Fibroblast of upper back skin (primary cell): ENCODE results near the gene ZBTB8OS.
A peak's percentile ranks its signal among the peaks of the same experiment; 100 is the strongest.

ENCODE experiments used
- DNase-seq: peaks from one replicate; pipeline ENCODE4 v3.0.0-alpha.2; 2013

The ZBTB8OS gene

DNA sequence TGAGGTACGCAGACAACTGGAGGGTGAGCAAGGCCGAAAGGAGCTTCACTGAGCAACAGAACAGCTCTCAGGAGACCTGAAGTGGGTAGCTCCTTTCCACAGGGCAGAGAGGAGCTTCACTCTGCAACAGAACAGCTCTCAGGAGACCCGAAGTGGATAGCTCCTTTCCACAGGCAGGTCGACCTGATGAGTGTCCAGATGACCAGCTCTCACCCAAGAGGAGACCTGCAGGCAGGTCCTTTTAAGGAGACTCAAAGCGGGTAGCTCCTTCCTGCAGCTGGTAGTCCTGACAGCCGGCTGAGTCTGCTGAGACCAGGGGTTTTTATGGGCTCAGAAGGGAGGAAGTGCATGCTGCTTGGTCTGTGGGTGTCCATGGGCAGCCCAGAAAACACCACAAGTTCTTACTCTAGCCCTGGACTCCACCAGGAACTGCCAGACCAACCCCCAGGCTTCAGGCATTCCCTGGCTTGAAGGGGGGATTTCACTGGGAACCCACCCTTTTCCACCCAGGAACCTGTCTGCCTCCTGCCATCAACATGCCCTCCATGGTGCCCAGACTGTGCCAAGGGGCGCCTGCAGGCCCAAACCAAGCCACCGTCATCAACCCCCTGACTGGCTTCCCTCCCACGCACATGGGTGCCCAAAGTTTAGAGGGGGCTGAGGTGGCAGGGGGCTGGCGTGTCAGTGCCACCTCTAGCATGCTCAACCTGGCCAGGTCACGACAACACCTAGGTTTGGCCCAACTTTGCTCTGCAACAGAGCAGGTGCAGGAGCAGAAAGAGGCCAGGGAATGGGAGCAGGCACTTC lies 43.6 kb downstream of the ZBTB8OS start:
- DNase-seq = no peak

DNA sequence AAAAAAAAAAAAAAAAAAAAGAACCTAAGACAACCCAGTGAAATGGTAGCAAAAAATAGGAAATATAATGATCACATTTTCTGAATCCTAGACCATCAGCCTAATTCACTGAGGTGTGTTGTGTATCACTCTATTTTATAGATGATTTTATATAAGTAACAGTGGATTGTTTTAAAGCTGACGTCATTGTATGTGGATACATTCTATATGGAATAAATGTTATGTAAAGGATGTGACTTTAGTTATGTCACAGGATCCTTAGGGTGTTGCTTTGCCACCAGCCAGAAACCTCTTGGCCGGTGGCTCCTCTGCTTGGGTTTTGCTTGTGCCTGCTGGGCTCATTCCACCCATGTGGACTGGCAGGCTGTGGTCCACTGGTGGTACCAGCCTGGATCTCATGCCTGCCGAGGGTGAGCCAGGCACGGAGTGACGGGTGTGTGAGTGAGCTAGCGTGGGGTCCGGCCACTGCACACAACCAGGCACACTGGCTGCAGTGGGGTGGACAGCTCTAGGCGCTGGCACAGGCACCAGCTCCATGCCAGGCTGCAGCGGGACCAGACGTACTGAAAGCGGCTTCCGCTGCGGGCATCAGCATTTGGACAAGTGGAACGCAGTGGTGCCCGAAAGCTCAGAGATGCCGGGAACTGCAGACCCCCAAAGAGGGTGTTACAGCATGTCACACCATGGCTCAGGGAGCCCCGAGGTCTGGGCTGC lies 44.5 kb downstream of the ZBTB8OS start:
- no peak for DNase-seq

DNA sequence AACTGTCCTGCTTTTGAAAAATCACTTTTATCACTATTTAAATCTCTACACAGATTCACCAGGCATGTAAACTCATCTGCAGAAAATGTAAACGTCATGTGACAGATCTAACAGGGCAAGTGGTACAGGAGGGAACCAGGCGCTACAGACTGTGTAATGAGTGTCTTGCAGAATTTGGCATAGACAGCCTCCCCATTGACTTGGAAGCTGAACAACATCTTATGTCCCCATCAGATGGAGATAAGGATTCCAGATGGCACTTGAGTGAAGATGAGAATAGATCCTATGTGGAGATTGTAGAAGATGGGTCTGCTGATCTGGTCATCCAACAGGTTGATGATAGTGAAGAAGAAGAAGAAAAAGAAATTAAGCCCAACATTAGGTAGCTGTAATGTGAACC lies 50.3 kb downstream of the ZBTB8OS start:
- DNase-seq = no peak

DNA sequence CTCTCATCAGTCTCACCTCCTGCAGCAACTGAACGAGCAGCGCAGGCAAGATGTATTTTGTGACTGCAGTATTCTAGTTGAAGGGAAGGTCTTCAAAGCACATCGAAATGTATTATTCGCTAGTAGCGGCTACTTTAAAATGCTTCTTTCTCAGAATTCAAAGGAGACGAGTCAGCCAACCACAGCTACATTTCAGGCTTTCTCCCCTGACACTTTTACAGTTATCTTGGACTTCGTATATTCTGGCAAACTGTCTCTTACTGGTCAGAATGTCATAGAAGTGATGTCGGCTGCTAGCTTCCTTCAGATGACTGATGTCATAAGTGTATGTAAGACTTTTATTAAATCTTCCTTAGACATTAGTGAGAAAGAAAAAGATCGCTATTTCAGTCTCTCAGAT lies 57.4 kb downstream of the ZBTB8OS start:
- peak; percentile 60 for DNase-seq

DNA sequence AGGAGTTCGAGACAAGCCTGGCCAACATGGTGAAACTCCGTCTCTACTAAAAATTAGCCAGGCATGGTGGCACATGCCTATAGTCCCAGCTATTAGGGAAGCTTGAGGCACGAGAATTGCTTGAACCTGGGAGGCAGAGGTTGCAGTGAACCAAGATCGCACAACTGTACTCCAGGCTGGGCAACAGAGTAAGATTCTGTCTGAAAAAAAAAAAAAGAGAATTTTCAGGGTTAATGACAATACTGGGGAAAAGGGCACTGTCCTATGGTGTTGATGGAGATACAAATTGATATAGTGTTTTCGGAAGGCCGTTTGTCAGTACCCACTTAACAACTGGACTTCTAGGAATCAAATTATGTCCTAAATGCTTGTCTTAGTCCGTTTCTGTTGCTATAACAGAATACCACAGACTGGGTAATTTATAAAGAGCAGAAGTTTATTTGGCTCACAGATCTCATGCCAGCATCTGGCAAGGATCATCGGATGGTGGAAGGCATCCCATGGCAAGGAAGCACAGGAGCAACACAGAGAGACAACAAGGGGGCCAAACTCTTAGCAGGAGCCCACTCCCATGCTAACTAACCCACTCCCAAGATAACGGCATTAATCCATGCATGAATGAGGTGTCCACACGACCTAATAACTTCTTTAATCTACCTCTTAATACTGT lies 69.9 kb downstream of the ZBTB8OS start:
- DNase-seq = no peak
